C4-2B (cell line): ENCODE data around the gene SCAF8.

Experiments used
- ZFX ChIP-seq: fragments of 450-650 bp; IDR thresholded peaks from 2 replicates; pipeline ENCODE4 v1.6.1; 2017
- TF ChIP-seq, protein P1 (sequence below): fragments of 450-650 bp; conservative IDR thresholded peaks from 2 replicates; pipeline ENCODE4 v1.5.1; 2017; ENCODE audit warnings: mild to moderate bottlenecking

DNA sequence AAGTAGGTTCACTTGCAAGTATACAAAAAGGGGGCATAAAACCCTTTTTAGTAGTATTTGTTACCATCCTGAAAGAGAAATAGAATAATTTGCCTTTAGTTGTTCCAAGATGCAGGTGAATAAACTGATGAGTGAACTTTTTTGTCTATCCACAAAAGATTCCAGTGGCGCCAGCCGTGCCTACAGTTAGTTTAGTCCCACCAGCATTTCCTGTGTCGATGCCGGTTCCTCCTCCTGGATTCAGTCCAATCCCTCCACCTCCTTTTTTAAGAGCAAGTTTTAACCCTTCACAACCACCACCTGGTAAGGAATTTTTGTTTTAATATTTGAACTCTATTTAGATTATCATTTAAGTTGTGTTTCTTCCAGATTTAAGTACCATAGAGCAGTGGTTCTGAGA is 90.9 kb downstream of the SCAF8 start:
- TF ChIP-seq, protein P1, sequence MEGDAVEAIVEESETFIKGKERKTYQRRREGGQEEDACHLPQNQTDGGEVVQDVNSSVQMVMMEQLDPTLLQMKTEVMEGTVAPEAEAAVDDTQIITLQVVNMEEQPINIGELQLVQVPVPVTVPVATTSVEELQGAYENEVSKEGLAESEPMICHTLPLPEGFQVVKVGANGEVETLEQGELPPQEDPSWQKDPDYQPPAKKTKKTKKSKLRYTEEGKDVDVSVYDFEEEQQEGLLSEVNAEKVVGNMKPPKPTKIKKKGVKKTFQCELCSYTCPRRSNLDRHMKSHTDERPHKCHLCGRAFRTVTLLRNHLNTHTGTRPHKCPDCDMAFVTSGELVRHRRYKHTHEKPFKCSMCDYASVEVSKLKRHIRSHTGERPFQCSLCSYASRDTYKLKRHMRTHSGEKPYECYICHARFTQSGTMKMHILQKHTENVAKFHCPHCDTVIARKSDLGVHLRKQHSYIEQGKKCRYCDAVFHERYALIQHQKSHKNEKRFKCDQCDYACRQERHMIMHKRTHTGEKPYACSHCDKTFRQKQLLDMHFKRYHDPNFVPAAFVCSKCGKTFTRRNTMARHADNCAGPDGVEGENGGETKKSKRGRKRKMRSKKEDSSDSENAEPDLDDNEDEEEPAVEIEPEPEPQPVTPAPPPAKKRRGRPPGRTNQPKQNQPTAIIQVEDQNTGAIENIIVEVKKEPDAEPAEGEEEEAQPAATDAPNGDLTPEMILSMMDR, result no peak
- TF ChIP-seq ZFX, result no peak
